DMS114 treated with DMSO at 0.1 percent for 48 hours (cell line): Measurements from ENCODE around the gene NCBP3.
"Not testable (repeated sequence)": the region's sequence is repeated elsewhere in the genome, so short reads cannot be mapped to it uniquely, and the experiment has no call there.

Experiments used
- DNase-seq: peaks from one replicate; lab custom pipeline; 2025; ENCODE audit not compliant: unreplicated experiment; lab: John Stamatoyannopoulos, UW

NCBP3 gene

DNA sequence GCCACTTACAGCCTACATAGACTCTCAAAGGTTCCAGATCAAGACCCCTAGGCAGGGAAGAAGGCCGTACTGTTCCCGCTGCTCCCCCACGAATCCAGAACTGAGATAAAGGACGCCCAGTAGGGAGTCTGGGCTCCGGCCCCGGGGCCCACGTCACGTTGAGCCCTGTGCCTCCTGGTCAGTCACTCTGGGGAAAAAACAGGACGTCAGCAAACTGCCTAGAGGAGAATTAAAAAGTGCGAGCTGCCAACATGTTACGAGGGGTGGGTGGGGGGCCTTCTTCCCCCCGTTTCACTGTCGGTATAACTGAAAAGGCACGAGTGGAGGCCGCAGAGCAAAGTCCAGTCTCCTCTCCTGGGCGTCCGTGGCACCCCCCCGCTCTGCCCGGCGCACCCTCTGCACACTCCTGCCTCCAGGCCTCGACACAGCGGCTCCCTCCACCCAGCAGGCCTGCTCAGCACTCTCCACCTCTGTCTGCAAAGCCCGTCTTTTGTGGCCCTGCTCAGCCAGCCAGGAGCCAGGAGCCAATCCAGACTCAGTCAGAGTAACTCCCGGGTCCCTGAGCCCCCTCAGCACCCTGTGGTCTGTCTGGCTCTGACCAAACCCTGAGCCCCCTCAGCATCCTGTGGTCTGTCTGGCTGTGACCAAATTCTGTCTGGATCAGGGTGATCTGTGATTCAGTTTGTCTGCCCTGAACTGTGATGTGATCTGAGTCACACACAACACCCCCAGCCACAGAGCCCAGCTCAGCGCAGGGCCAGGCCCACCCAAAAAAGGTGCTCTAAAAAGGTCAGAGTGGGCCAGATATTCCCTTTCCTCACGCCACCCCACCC is 51.3 kb downstream of the NCBP3 start:
- no peak for DNase-seq

DNA sequence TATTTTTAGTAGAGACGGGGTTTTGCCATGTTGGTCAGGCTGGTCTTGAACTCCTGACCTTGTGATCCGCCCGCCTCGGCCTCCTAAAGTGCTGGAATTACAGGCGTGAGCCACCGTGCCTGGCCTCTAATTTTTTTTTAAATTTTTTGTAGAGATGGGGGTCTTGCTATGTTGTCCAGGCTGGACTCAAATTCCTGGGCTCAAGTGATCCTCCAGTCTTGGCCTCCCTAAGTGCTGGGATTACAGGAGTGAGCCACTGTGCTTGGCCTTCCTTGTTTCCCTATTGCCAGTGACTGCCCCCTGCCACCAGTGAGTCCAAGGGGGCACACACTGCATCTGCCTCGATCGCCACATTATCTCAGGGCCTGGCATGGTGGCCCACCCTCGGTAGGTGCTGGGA is 51.9 kb downstream of the NCBP3 start:
- not testable (repeated sequence) for DNase-seq

DNA sequence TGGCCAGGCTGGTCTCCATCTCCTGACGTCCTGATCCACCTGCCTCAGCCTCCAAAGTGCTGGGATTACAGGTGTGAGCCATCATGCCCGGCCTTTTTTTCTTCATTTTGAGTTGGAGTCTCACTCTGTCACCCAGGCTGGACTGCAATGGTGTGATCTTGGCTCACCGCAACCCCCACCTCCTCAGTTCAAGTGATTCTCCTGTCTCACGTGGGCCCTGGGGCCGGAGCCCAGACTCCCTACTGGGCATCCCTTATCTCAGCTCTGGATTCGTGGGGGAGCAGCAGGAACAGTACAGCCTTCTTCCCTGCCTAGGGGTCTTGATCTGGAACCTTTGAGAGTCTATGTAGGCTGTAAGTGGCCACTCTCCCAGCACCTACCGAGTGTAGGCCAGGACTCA is 52.8 kb downstream of the NCBP3 start:
- DNase-seq, result not testable (repeated sequence)

DNA sequence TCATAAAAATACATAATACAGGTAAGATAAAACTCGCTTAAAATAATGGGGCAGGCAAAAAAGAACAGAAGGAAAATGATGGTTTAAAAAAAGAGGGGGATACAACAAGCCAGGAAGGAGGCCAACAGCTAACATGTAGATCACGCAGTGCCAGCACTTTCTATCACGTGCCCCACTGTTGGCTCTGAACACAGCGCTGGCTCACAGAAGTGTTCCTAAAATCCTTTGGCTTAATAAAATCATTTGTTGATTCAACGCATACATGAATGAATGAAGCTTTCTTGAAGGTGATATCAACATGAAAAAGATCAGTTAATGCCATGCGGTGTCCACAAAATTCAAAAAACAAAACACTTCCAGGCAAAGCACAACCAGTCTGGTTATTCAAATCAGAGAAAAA is 53.6 kb downstream of the NCBP3 start:
- no peak for DNase-seq

DNA sequence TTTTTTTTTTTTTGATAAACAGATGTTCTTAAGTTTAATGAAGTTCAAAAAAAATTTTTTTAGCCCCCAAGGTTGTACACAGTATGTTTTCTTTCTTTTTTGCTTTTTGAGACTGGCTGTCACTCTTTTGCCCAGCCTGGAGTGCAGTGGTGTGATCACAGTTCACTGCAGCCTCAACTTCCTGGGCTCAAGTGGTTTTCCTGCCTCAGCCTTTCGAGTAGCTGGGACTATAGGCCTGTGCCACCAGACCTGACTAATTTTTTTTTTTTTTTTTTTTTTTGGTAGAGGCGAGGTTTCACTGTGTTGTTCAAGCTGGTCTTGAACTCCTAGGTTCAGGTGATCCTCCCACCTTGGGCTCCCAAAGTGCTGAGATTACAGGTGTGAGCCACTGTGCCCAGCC is 57.8 kb downstream of the NCBP3 start:
- DNase-seq, result no peak

DNA sequence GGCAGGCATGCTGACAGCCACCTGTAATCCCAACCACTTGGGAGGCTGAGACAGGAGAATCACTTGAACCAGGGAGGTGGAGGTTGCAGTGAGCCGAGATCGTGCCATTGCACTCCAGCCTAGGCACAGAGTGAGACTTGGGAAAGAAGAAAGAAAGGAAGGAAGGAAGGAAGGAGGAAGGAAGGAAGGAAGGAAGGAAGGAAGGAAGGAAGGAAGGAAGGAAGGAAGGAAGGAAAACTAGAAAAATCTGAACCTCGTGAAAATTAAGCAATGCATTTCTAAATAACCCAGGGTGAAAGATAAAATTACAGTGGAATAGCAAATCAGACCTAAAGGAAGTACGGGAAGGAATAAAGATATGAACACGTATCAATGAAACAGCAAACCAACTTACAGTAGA is 60.7 kb downstream of the NCBP3 start:
- not testable (repeated sequence) for DNase-seq

DNA sequence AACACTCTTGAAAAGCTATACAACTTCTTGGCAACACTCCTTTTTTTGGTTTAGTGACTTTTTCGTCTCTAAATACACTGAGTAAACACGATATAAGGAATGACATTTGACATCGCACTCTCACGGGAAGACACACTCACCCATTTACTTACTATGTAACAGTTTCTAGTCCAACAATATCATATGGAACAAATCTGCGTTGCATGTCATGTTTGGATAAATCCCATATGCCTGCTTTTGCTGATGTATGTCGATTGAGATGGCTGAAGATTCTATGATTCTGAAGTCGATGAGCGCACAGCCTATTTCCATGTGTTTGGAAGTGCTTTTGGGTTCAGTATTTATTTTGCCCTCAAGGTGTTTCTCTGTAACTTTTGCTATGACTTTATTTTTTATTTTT is 63.3 kb downstream of the NCBP3 start:
- DNase-seq, result no peak

DNA sequence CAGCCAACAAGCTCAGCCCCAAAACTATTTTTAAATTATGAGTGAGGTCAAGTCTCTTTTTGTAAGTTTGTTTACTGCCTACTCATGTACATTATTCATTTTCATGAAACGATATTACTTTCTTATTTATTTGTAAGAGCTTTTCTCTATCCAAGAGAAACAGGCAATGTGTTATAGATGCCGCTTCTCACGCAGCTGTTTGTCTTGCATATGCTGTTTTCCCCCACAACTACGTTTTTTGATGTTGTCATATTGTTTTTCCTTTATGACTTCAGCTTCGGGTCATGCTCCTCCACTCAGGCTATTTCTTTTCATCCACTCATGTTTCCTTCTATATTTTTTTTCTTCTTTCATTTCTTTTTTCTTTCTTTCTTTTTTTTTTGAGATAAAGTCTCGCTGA is 65.1 kb downstream of the NCBP3 start:
- no peak for DNase-seq

DNA sequence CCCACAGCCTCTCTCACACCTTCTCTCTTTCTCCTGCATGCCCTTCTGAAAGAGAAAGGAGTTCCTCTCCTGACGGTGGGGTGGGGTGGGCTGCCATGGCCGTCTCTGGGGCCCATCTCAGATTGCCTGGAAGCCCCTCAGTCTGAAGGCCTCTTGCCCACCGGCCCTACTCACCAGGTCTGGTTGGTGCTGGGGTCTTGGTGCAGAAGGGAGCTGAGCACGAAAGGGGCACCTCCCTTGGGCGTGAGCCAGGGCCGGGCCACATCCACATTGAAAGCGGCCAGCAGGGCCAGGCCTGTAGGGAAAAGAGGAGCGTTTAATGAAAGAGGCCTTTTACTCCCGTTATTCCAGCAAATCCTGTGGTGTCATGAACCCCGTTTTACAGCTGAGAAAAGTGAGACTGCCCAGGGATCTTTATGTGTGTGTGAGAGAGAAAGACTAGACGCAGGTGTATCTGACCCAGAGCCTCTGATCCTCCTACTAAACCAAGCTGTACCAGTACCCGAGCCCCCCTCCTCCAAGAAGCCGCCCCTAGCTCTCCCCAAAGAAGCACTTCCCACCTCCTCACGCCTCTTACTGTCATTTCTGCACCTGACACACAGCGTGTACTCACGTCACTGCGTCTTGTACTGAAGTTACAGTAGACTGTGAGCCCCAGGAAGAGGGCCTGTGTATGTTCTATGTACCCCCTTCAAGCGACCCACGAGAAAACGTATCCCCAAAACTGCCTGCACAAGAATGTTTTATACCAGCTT is 68.5 kb downstream of the NCBP3 start:
- DNase-seq, result no peak

DNA sequence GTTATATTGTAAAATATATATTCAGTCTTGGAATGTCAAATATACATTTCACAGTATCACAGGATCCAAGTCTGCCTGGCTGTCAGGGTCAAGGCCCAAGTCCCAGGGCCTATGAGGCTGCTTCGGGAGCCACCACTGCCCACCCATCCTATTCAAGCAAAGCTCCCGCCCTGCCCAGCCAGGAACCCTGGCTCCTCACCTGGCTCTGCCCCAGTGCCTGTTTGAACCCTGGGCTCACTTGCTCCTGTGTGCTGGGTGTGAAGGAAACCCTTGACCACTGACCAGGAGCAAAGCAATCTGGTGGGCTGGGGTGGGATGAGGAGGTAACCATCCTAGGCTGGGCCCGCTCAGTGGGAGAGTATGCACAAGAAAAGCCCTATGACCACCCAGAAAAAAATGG is 72.1 kb downstream of the NCBP3 start:
- DNase-seq, result no peak

DNA sequence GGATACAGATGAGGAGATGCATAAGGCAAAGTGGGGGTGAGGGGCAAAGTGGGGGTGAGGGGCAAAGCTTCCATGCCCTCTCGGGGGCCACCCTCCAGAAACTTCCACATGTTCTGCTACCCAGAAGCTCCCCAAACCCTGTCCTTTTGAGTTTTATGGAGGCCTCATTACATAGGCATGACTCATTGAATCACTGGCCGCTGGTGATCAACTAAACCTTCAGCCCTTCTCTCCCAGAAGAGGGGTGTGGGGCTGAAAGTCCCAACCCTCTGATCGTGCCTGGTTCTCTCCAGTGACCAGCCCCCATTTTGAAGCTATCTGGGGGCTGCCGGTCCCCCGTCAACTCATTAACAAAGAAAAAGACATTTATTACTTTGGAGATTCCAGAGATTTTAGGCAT is 72.5 kb downstream of the NCBP3 start:
- DNase-seq, result no peak

DNA sequence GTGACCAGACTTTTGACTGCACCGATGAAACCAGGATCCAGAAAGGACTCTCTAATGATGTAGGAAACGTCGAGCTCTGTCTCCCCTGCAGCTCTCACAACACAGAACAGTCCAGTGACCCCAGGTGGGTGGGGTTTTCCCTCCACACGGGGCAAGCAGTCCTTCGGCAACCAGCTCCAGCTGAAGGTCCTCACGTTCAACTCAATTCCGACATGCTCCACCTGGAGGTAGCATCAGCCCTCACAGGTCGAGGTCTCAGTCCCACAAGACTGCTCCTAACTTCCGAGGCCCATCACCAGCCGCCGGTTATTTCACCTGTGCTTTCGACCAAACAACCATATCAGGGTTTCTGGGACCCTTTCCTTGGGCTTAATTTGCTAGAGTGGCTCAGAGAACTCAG is 73.3 kb downstream of the NCBP3 start:
- no peak for DNase-seq

DNA sequence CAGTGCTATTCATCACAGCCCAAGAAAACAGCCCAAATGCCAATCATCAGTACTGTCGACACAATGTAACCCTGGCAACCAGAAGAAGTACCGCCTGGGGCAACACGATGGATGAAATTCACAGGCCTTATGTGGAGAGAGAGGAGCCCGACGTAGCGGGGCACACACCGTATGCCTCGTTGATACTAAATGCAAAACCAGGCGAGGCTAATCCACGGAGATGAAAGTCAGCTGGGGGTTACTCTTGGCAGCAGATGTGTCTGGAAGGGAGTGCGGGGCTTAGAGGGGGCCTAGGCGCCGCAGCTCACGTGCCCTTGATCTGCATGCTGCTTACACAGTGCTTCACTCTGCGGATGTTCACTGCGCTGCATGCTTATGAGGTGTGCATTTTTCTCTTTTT is 74.9 kb downstream of the NCBP3 start:
- no peak for DNase-seq

DNA sequence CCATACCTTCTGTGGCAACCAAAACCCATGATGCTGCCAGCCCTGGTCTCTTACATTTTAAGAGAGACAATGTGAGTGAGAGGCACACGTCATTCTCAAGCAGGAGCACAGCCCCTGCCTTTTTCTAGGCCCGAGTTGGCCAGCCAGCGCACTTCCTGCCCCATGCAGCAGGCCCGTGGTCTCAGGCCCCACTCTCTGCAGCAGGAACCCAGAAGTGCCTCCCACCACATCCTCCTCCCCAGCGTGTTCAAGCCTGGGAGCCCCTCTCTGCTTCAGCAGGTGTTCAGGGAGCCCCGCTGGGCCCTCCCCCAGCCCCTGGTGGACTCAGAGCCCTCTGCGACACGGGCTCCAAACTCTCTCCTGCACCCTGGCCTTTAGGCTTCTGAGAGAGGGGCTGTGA is 75.6 kb downstream of the NCBP3 start:
- DNase-seq, result no peak

DNA sequence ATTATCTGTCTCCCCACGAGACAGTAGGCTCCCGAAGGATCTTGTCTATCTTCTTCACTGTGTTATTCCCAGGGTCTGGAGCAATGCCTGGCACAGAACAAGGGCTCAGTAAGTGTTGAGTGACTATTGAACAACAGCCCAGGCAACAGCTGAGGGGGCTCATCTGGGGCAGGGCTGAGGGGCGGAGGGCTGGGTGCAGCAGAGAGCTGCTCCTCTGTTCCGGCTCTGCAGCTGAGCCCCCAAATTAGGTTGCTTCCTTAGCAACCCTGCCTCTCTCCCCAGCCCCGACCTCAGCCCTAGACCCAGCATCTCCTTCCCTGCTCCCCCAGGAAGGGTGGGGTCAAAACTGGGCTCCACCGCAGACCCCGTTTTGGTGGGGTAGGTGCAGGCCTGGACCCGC is 77.3 kb downstream of the NCBP3 start:
- DNase-seq, result no peak

DNA sequence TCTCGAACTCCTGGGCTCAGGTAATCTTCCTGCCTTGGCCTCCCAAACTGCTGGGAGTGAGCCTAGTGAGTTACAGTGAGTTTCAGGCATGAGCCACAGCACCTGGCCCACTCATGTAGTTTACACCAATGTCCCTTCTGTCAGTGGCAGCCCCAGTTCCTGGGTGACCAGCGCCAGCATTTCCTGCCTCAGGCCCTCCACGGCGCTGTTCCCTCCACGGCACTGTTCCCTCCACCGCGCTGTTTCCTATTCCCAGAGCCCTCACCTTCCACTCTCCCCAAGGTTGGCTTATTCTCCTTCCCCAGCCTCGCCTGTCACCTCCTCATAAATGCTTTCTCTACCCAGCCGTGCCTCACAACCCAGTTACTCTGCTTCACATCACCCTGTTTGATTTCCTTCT is 77.7 kb downstream of the NCBP3 start:
- no peak for DNase-seq

DNA sequence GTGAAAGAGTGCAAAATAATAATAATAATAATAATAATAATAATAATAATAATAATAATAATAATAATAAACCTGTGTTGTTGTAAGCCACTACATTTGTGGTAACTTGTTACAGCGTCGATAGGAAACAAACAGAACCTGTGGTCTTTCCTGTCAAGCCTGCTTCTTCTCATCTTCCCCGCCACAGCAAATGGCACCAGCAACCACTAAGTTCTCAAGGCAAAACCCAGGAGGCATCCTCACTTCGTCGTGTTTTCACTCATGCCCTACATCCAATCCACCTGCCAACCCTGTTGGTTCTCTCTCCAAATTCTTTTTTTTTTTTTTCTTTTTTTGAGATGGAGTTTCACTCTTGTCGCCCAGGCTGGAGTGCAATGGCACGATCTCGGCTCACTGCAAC is 79.3 kb downstream of the NCBP3 start:
- DNase-seq, result no peak

DNA sequence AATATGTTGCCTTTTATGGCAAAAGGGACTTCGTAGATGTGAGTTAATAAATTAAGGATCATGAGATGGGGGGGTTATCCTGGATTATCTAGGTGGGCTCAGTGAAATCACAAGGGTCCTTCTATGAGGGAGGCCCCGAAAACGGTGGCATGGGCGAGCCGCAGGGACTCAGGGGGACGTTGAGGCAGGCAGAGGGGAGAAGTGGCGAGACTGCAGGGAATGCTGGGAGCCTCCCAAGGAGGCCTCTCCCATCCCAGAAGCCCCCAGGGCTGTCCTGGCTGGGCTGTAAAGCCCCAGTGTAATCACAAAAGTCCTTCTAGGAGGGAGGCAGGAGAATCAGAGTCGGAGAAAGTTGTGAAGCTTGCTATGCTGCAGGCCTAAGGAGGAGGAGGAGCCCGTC is 80.1 kb downstream of the NCBP3 start:
- no peak for DNase-seq

DNA sequence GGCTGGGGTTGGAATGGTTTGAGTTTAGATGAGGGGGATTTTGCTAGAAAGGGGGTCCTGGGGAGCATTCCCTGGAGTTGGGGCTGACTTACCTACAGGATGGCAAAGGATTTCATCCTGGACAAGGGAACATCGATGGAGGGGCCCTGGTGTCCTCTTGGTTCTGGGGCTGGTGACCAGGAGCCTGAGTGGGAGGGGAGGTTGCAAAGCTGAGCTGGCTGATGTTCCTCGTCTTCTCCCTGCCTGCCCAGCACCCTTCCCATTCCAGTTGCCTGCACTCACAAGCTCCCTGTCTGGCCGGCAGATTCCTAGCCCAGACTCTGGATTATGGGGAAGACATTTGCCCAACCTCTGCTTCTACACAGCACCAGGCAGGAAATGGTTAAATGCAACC is 82.3 kb downstream of the NCBP3 start:
- no peak for DNase-seq

DNA sequence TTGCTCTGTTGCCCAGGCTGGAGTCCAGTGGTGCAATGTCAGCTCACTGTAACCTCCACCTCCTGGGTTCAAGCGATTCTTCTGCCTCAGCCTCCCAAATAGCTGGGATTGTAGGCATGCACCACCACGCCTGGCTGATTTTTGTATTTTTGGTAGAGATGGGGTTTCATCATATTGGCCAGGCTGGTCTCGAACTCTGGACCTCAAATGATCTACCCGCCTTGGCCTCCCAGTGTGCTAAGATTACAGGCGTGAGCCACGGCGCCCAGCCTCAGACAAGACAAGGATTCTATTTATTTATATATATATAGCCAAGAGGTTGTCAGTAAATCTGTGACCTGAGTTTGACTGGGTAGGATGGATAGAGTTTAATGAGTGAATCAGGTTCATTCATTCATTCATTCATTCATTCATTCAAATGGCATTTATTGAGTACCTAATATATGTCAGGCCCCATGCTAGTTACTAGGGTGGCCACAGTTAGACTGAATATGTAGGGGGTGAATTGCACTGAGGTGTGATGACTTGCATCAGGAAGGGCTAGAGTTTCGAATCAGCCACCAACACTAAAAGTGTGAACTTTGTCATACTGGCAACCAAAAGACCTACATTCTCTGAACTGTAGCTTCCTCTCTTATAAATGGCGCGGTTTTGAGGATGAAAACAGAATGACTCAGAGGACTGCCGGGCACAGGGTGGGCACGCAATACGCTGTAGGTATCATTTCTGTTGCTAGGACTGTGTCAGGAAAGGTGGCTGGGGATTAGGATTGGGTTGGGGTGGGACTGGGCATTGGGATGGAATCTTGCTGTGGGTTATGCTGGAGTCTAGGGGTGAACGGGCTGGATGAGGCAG is 82.9 kb downstream of the NCBP3 start:
- DNase-seq, result no peak

DNA sequence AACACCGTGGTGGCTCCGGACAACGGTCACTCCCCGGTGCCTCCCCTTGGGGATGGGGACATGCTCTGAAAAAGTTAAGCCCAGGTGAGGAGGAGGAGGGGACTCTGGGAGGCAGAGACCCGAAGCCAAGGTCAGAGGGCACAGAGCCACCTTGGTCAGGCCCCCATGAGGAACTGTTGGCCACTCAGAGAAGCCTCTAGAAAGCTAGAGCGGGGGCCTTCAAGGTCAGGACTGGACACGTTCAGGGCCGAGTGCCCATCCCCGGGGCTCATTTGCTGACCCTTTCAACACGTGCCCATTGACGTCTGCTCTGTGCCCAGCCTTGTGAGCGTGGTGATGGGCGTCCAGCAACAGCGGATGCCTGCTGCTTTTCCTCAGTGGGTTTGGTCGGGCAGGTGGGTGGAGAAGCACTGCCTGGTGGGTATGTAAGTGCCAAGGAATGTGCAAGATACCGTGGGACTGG is 84.1 kb downstream of the NCBP3 start:
- DNase-seq, result no peak
